G401 (cell line): Measurements from ENCODE around the gene PDZD4. TPM values are rescaled to one million over a fixed set of nuclear protein-coding genes. Genes with fewer than 3 reads are reported as not detected.

ENCODE experiments used
- DNase-seq: peaks from one replicate; pipeline ENCODE4 v3.0.0-alpha.2; 2015; ENCODE audit warnings: low spot score
- in situ Hi-C: cut with HindIII; loops from 2 replicates; pipeline ENCODE4 v1.10.0; 2016; ENCODE audit warnings: low sequenced_read_pairs, mixed read lengths
- total RNA-seq: library from RNA; depleted of rRNA; stranded (reverse); fragments of >200 nt; shearing (Covaris generic); gene quantifications from 2 replicates; pipeline ENCODE4 v1.2.3, GENCODE V29; 2014; rRNA removed

The PDZD4 gene
- total RNA-seq = 15.6 and 16.9 TPM in 2 replicates

GRCh38 chrX:153829799-153830639 is at the start of gene PDZD4:
Gene PDZD4, minus strand, starts transcription at chrX:153830544. Its CDS starts 246 bp downstream, at chrX:153830298.
- in situ Hi-C loops = no loop called here
- DNase-seq = no peak

- in situ Hi-C loops = no loop called here
- no peak for DNase-seq
Observed at GRCh38 chrX:153879741-153880439, 49.5 kb upstream of the PDZD4 start.

GRCh38 chrX:153878969-153879653 is 48.8 kb upstream of the PDZD4 start:
- DNase-seq = no peak
- in situ Hi-C loops = no loop called here

GRCh38 chrX:153878345-153878744 is 48.0 kb upstream of the PDZD4 start:
- in situ Hi-C loops = no loop called here
- DNase-seq = peak; percentile 64

GRCh38 chrX:153877571-153878261 is 47.4 kb upstream of the PDZD4 start:
- in situ Hi-C loops = no loop called here
- DNase-seq = no peak

- no peak for DNase-seq
- in situ Hi-C loops = no loop called here
Observed at GRCh38 chrX:153876112-153876491, 45.8 kb upstream of the PDZD4 start.

- DNase-seq = no peak
- in situ Hi-C loops = no loop called here
Observed at GRCh38 chrX:153875391-153876111, 45.2 kb upstream of the PDZD4 start.

- no peak for DNase-seq
- in situ Hi-C loops = no loop called here
Observed at GRCh38 chrX:153874366-153875125, 44.2 kb upstream of the PDZD4 start.

GRCh38 chrX:153874085-153874365 is 43.7 kb upstream of the PDZD4 start:
- in situ Hi-C loops = no loop called here

GRCh38 chrX:153873282-153874084 is 43.1 kb upstream of the PDZD4 start:
- in situ Hi-C loops = no loop called here
- DNase-seq = no peak

More at GRCh38 chrX:153874085-153874365, 43.7 kb upstream of the PDZD4 start:
- DNase-seq = no peak

- in situ Hi-C loops = no loop called here
- DNase-seq = no peak
Observed at GRCh38 chrX:153871946-153872878, 41.9 kb upstream of the PDZD4 start.

- in situ Hi-C loops = no loop called here
- DNase-seq = peak; percentile 63
Observed at GRCh38 chrX:153871451-153871850, 41.1 kb upstream of the PDZD4 start.

GRCh38 chrX:153870791-153871360 is 40.5 kb upstream of the PDZD4 start:
- DNase-seq = no peak
- in situ Hi-C loops = no loop called here

- no peak for DNase-seq
- in situ Hi-C loops = no loop called here
Observed at GRCh38 chrX:153870288-153870690, 39.9 kb upstream of the PDZD4 start.

- in situ Hi-C loops = no loop called here
- DNase-seq = no peak
Observed at GRCh38 chrX:153869473-153870287, 39.3 kb upstream of the PDZD4 start.
